HL-60 (cell line): ENCODE data around the gene MNAT1.

Source experiments
- DNase-seq, 2 experiments: peaks; one replicate each; pipeline ENCODE4 v3.0.0-alpha.2; 2010 to 2020; ENCODE audit warnings: low read depth in 1 of 2, low spot score in 1 of 2
- H3K27ac ChIP-seq: fragments of 250-450 bp; sonication (Bioruptor Pico); replicated peaks from 2 replicates; pipeline ENCODE4 v1.5.1; 2020; ENCODE audit warnings: mild to moderate bottlenecking, moderate library complexity
- H3K27me3 ChIP-seq: fragments of 250-450 bp; sonication (Bioruptor Pico); 2 replicates; pipeline ENCODE4 v1.5.1; 2021; ENCODE audit warnings: mild to moderate bottlenecking, moderate library complexity; ENCODE audit not compliant: insufficient read depth, poor library complexity, severe bottlenecking
- H3K4me3 ChIP-seq: replicated peaks from 2 replicates; pipeline ENCODE4 v1.5.1; 2011; ENCODE audit warnings: mild to moderate bottlenecking, control low read depth, low read length; ENCODE audit not compliant: insufficient read depth
- CTCF ChIP-seq: IDR thresholded peaks from one replicate; pipeline ENCODE4 v1.5.1; 2011; ENCODE audit warnings: low read length, control low read depth, inconsistent platforms; ENCODE audit not compliant: insufficient read depth
- GABPA ChIP-seq: IDR thresholded peaks from 2 replicates; pipeline ENCODE4 v1.6.1; 2012; ENCODE audit warnings: low read depth
- POLR2AphosphoS5 ChIP-seq: IDR thresholded peaks from 2 replicates; pipeline ENCODE4 v1.6.1; 2012; ENCODE audit warnings: low read depth
- REST ChIP-seq: IDR thresholded peaks from 2 replicates; pipeline ENCODE4 v1.6.1; 2012; ENCODE audit warnings: low read depth; ENCODE audit not compliant: insufficient replicate concordance
- SPI1 ChIP-seq: IDR thresholded peaks from 2 replicates; pipeline ENCODE4 v1.6.1; 2012; ENCODE audit warnings: low read depth, mild to moderate bottlenecking, borderline replicate concordance

Gene MNAT1

GRCh38 chr14:60807247-60807646 lies 72.7 kb downstream of the MNAT1 start:
- H3K27me3 ChIP-seq = no peaks in the 10 kb centered on the region
- H3K4me3 ChIP-seq = no peak overlapping the region
- TF ChIP-seq POLR2AphosphoS5 = no peak
- no peak for TF ChIP-seq GABPA
- TF ChIP-seq CTCF = no peak
- TF ChIP-seq REST = no peak
- TF ChIP-seq SPI1 = no peak
- no peak overlapping the region for H3K27ac ChIP-seq
- DNase-seq = no peak

GRCh38 chr14:60807971-60808370 lies 73.4 kb downstream of the MNAT1 start:
- Histone ChIP-seq H3K27me3 (no peaks in the 10 kb centered on the region), H3K4me3 (no peak overlapping the region), H3K27ac (no peak overlapping the region)
- DNase-seq = no peak
- TF ChIP-seq CTCF (no peak), POLR2AphosphoS5 (no peak), REST (no peak), GABPA (no peak), SPI1 (no peak)

GRCh38 chr14:60812987-60813386 lies 78.4 kb downstream of the MNAT1 start:
- no peak for TF ChIP-seq POLR2AphosphoS5
- TF ChIP-seq REST = no peak
- no peak for TF ChIP-seq GABPA
- TF ChIP-seq SPI1 = no peak
- no peak for TF ChIP-seq CTCF
- no peak for DNase-seq
- Histone ChIP-seq H3K27me3 (no peaks in the 10 kb centered on the region), H3K4me3 (no peak overlapping the region), H3K27ac (no peak overlapping the region)
